SK-N-SH (cell line): ENCODE measurements around the gene FRS3.

Source experiments
- CTCF ChIP-seq: fragments of 200-600 bp; sonication (generic); IDR thresholded peaks from 2 replicates; pipeline ENCODE4 v1.6.1; 2017; ENCODE audit warnings: antibody characterized with exemption, mild to moderate bottlenecking, moderate library complexity
- GABPA ChIP-seq: IDR thresholded peaks from 2 replicates; pipeline ENCODE4 v1.4.0; 2012; ENCODE audit warnings: low read depth, mild to moderate bottlenecking
- MAX ChIP-seq: IDR thresholded peaks from 2 replicates; pipeline ENCODE4 v1.4.0; 2012; ENCODE audit warnings: low read depth
- MXI1 ChIP-seq: IDR thresholded peaks from 2 replicates; pipeline ENCODE4 v1.6.1; 2012; ENCODE audit warnings: mild to moderate bottlenecking, low read depth, low read length, improper control_type of control experiment
- PBX3 ChIP-seq: IDR thresholded peaks from 2 replicates; pipeline ENCODE4; 2012
- POLR2AphosphoS5 ChIP-seq: IDR thresholded peaks from 2 replicates; pipeline ENCODE4 v1.6.1; 2012; ENCODE audit warnings: low read depth, low read length
- SIN3A ChIP-seq: IDR thresholded peaks from 2 replicates; pipeline ENCODE4 v1.6.1; 2012; ENCODE audit warnings: low read depth, mild to moderate bottlenecking, low read length, moderate library complexity, borderline replicate concordance
- TAF1 ChIP-seq: IDR thresholded peaks from 2 replicates; pipeline ENCODE4 v1.6.1; 2012; ENCODE audit warnings: low read depth, mild to moderate bottlenecking, low read length, moderate library complexity, borderline replicate concordance
- ZBTB33 ChIP-seq: IDR thresholded peaks from 2 replicates; pipeline ENCODE4 v1.4.0; 2012; ENCODE audit warnings: low read depth, borderline replicate concordance

- TF ChIP-seq CTCF (no peak), POLR2AphosphoS5 (no peak), SIN3A (no peak), PBX3 (no peak), MXI1 (no peak), TAF1 (no peak), GABPA (no peak), ZBTB33 (no peak), MAX (no peak)
Observed at GRCh38 chr6:41798901-41799558, 19.3 kb upstream of the FRS3 start.
